Suprapubic skin (tissue), 3 donors: ENCODE results near the gene ADD2.

ENCODE experiments used
- POLR2A ChIP-seq, 2 donors: fragments of 450-650 bp; IDR thresholded peaks; one replicate each; pipeline ENCODE4 v1.6.1; 2017; ENCODE audit warnings: antibody characterized with exemption in 2 of 2, mild to moderate bottlenecking in 2 of 2, moderate library complexity in 2 of 2
- TF ChIP-seq, protein P1 (sequence below), 2 donors: fragments of 200-600 bp in 1 of 2; fragments of 450-650 bp in 1 of 2; sonication (generic) in 1 of 2; IDR thresholded peaks; one replicate each; pipeline ENCODE4 v1.5.1; 2016 to 2019; ENCODE audit warnings: antibody characterized with exemption in 2 of 2, mild to moderate bottlenecking in 1 of 2, moderate library complexity in 1 of 2

DNA sequence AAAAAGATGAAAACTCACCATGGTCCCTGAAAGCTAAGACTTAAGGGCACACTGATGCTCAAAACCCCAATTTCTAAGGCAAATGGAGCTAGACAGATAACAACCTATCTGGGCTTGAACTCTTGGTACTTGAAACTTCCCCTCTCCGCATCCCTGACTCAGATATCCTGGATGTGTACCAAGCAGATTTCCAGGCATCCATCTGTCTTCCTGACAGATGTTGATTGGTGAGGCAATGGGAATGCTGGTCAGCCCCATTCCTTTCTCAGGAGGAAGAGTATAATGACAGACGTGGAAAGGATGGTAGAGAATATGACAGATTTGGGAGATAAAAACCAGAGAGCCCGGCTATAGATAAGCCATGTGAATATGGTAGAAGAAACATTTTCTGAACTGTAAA, 69.2 kb downstream of the ADD2 start:
- TF ChIP-seq, protein P1, sequence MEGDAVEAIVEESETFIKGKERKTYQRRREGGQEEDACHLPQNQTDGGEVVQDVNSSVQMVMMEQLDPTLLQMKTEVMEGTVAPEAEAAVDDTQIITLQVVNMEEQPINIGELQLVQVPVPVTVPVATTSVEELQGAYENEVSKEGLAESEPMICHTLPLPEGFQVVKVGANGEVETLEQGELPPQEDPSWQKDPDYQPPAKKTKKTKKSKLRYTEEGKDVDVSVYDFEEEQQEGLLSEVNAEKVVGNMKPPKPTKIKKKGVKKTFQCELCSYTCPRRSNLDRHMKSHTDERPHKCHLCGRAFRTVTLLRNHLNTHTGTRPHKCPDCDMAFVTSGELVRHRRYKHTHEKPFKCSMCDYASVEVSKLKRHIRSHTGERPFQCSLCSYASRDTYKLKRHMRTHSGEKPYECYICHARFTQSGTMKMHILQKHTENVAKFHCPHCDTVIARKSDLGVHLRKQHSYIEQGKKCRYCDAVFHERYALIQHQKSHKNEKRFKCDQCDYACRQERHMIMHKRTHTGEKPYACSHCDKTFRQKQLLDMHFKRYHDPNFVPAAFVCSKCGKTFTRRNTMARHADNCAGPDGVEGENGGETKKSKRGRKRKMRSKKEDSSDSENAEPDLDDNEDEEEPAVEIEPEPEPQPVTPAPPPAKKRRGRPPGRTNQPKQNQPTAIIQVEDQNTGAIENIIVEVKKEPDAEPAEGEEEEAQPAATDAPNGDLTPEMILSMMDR (IDR thresholded peaks at IDR 0.05) = no peak
- TF ChIP-seq POLR2A (IDR thresholded peaks at IDR 0.05) = no peak
